ENCODE data around the gene SALL3. TPM values are rescaled to one million over a fixed set of nuclear protein-coding genes. Genes with fewer than 3 reads are reported as not detected.

SALL3 gene
- polyA plus RNA-seq, 1 experiment, result not detected

DNA sequence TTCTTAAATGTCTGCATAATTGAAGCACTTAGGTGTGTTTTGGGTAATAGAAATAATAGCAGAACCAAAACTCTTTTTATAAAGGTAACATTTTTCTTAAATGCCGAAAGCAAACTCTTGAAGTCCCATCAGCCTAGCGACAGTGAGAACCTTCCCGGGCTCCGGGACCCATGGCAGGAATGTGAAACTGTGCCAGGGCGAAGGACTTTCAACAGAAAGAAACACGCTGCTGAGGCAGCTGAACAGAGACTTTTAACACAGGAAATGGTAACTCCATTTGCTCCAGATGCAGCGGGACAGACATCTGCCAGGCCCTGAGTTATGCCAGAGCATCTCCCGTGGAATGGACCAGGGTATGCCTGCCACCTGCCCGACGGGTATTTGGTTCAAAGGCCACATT, 34.3 kb downstream of the SALL3 start:
- TF ChIP-seq, protein P1, sequence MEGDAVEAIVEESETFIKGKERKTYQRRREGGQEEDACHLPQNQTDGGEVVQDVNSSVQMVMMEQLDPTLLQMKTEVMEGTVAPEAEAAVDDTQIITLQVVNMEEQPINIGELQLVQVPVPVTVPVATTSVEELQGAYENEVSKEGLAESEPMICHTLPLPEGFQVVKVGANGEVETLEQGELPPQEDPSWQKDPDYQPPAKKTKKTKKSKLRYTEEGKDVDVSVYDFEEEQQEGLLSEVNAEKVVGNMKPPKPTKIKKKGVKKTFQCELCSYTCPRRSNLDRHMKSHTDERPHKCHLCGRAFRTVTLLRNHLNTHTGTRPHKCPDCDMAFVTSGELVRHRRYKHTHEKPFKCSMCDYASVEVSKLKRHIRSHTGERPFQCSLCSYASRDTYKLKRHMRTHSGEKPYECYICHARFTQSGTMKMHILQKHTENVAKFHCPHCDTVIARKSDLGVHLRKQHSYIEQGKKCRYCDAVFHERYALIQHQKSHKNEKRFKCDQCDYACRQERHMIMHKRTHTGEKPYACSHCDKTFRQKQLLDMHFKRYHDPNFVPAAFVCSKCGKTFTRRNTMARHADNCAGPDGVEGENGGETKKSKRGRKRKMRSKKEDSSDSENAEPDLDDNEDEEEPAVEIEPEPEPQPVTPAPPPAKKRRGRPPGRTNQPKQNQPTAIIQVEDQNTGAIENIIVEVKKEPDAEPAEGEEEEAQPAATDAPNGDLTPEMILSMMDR (IDR thresholded peaks at IDR 0.05; ENCODE audit: insufficient read depth, low read depth, low read length), result no peak
- DNase-seq (ENCODE audit: low read depth), result no peak
- CTCF ChIA-PET, result no interaction called here
- Histone ChIP-seq H3K36me3 (ENCODE audit: control insufficient read depth, insufficient read depth, low read length) (no peaks in the 10 kb centered on the region), H3K4me3 (ENCODE audit: low read depth, low read length) (no peak overlapping the region), H3K27me3 (ENCODE audit: control insufficient read depth, insufficient read depth, low read length) (no peaks in the 10 kb centered on the region)
- POLR2A ChIA-PET, result no interaction called here

DNA sequence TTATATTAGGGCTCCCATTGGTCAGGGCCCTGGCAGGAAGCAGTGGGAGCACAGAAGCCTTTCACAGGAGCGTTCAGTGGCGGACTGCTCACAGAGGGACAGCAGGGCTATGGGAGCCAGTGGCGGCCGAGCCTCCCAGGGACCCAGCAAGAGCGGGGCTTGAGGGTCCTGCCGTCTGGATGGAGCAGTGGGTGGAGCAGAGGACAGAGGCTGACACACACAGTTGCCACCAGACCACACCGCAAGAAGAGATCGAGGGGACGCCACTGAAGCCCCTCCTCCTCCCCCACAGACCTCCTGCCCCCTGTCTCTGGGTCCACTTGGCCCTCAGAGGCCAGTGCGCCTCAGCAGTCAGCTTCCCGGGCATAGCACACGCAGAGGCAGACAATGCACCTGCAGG, 39.3 kb downstream of the SALL3 start:
- H3K36me3 ChIP-seq (ENCODE audit: control insufficient read depth, insufficient read depth, low read length), result no peaks in the 10 kb centered on the region
- ChIA-PET POLR2A (no interaction called here), CTCF (no interaction called here)
- TF ChIP-seq, protein P1 (IDR thresholded peaks at IDR 0.05; ENCODE audit: insufficient read depth, low read depth, low read length), result no peak
- no peaks in the 10 kb centered on the region for H3K27me3 ChIP-seq (ENCODE audit: control insufficient read depth, insufficient read depth, low read length)
- DNase-seq (ENCODE audit: low read depth), result no peak
- no peak overlapping the region for H3K4me3 ChIP-seq (ENCODE audit: low read depth, low read length)

DNA sequence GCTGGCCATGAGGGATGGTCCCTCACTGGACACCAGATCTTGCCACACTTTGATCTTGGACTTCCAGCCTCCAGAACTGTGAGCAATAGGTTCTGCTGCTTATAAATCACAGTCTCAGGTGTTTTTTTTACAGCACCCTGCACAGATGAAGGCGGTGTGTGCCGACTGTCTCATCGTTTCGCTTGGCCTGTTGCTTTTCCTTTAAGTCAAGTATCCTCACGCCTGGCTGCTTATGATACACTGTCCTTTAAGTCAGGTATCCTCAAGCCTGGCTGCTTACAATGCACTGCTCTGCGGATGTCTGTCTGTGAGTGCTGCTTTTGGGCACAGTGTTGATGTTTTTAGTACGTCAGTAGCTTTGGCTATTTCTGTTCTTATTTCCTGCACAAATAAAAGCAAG, 40.3 kb downstream of the SALL3 start:
- Histone ChIP-seq H3K36me3 (ENCODE audit: control insufficient read depth, insufficient read depth, low read length) (no peaks in the 10 kb centered on the region), H3K27me3 (ENCODE audit: control insufficient read depth, insufficient read depth, low read length) (no peaks in the 10 kb centered on the region), H3K4me3 (ENCODE audit: low read depth, low read length) (no peak overlapping the region)
- DNase-seq (ENCODE audit: low read depth), result no peak
- CTCF ChIA-PET, result interaction anchor here (0.6 kb wide), 1 partner anchor 9 kb away, joined by 3 read pairs; no protein-coding TSS in a partner anchor
- POLR2A ChIA-PET, result no interaction called here
- TF ChIP-seq, protein P1 (IDR thresholded peaks at IDR 0.05; ENCODE audit: insufficient read depth, low read depth, low read length), result no peak

DNA sequence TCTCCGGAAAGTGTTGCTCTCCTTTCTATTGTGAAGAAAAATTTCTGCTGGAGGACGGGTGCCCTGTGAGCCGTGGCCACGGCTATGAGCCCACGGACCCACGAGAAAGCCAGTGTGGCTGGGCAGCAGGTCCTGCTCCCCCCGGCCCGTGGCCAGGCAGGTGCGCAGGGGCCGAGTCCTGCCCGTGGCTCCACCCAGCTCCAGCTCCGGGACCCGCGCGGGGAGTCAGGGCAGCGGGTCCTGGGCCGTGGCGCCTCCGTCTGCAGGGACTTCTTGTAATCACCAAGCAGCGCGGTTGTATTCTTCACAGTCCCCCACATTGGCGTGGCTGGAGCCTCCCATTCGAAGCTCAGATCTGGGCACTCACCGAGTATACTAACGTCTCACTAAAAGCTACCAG, 43.0 kb downstream of the SALL3 start:
- ChIA-PET CTCF (no interaction called here), POLR2A (no interaction called here)
- TF ChIP-seq, protein P1 (IDR thresholded peaks at IDR 0.05; ENCODE audit: insufficient read depth, low read depth, low read length), result no peak
- H3K27me3 ChIP-seq (ENCODE audit: control insufficient read depth, insufficient read depth, low read length), result no peaks in the 10 kb centered on the region
- no peak overlapping the region for H3K4me3 ChIP-seq (ENCODE audit: low read depth, low read length)
- H3K36me3 ChIP-seq (ENCODE audit: control insufficient read depth, insufficient read depth, low read length), result no peaks in the 10 kb centered on the region
- DNase-seq (ENCODE audit: low read depth), result no peak

DNA sequence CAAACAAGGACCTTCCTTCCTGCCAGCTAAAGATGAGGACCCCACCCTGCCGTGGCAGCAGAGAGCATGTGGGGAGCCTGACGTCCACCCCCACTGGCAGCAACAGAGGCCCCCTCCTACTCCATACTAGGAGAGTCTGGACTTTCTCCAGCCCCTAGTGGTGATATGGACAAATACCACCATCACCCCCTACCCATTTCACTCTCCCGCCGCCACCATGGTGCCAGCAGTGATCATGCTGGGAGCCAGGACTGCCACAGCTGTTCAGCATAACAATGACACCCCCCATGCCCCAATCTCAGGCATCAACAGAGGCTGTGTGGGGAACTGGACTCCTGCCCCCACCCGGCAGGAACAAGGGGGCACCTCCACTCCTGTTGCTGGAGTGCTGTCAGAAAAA, 46.9 kb downstream of the SALL3 start:
- H3K36me3 ChIP-seq (ENCODE audit: control insufficient read depth, insufficient read depth, low read length), result no peaks in the 10 kb centered on the region
- DNase-seq (ENCODE audit: low read depth), result no peak
- CTCF ChIA-PET, result no interaction called here
- no peak overlapping the region for H3K4me3 ChIP-seq (ENCODE audit: low read depth, low read length)
- TF ChIP-seq, protein P1 (IDR thresholded peaks at IDR 0.05; ENCODE audit: insufficient read depth, low read depth, low read length), result no peak
- H3K27me3 ChIP-seq (ENCODE audit: control insufficient read depth, insufficient read depth, low read length), result no peaks in the 10 kb centered on the region
- POLR2A ChIA-PET, result no interaction called here

Measured in BJ (cell line).